ENCODE results near the gene WDR91. TPM values are rescaled to one million over a fixed set of nuclear protein-coding genes. Genes with fewer than 3 reads are reported as not detected.

Gene WDR91
- total and polyA plus RNA-seq, 2 donors (not counting 3 experiments of a cell fraction or from before 2014, with no cell fraction given) = 6.7 to 7.0 TPM

DNA sequence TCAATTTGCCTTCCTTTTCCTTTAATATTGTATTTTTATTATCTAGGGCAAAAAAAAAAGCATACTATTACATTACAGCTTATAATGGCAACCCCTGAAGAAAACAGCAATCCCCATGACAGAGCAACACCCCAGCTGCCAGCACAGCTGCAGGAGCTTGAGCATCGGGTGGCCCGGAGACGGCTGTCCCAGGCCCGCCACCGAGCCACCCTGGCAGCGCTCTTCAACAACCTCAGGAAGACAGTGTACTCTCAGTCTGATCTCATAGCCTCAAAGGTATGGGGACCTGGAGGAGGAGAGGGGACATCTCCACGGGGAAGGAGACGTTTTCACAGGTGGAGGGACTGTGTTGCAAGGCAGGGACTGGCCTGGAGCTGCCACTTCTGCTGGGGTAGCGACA is 29.1 kb upstream of the WDR91 start:
- peaks cover 3 to 12% of the 10 kb centered on the region in 2 experiments for H3K27me3 ChIP-seq (ENCODE audit: control insufficient read depth in 2 of 2, insufficient read depth in 2 of 2, low read length in 2 of 2)
- H3K9me1 ChIP-seq (replicated peaks; ENCODE audit: control insufficient read depth, extremely low read depth, insufficient read depth, low read length) = no peaks in the 10 kb centered on the region
- dilution Hi-C loops (cut with MboI; ENCODE audit: extremely low pct_ligation_motif_present, low sequenced_read_pairs) = no loop called here
- no peaks in the 10 kb centered on the region for H3K4me1 ChIP-seq (ENCODE audit: control insufficient read depth, extremely low read depth, insufficient read depth, low read length)
- no peaks in the 10 kb centered on the region for H3K79me2 ChIP-seq (ENCODE audit: control insufficient read depth, insufficient read depth, low read length)
- no peak overlapping the region for H3K4me3 ChIP-seq (replicated peaks in 1 of 3; ENCODE audit: insufficient read depth in 1 of 3, low read depth in 1 of 3, low read length in 3 of 3)
- BruUV-seq (replicated peaks) = no TSS peak
- DNase-seq (ENCODE audit: low read depth, low spot score) (no peak), FAIRE-seq (no peak)
- H3K27ac ChIP-seq (ENCODE audit: insufficient read depth, low read depth, low read length) = no peak overlapping the region
- H3K9ac ChIP-seq (replicated peaks; ENCODE audit: extremely low read depth, insufficient read depth, low read length) = no peak overlapping the region
- no peak overlapping the region for H3K4me2 ChIP-seq (ENCODE audit: insufficient read depth, low read length)
- H4K20me1 ChIP-seq (replicated peaks; ENCODE audit: control insufficient read depth, extremely low read depth, insufficient read depth, low read length) = no peaks in the 10 kb centered on the region
- ChIA-PET POLR2A (no interaction called here), CTCF (interaction anchor here (1.3 kb wide), 1 partner anchor 34 kb away, joined by 3 read pairs; no protein-coding TSS in a partner anchor)
- intact Hi-C loops (cut with micrococcal nuclease) = no loop called here
- H3K9me3 ChIP-seq (replicated peaks; ENCODE audit: control insufficient read depth, insufficient read depth, low read length) = no peaks in the 10 kb centered on the region
- H2AFZ ChIP-seq (ENCODE audit: low read depth, low read length) = no peak overlapping the region
- TF ChIP-seq POLR2A (IDR thresholded peaks at IDR 0.05; ENCODE audit: low read depth, low read length) (no peak), GATA2 (IDR thresholded peaks at IDR 0.05; ENCODE audit: insufficient read depth, insufficient read length, low read depth, low read length) (no peak), EZH2 (IDR thresholded peaks at IDR 0.05; ENCODE audit: borderline replicate concordance, low read depth, low read length, severe bottlenecking) (no peak)
- TF ChIP-seq, protein P1, sequence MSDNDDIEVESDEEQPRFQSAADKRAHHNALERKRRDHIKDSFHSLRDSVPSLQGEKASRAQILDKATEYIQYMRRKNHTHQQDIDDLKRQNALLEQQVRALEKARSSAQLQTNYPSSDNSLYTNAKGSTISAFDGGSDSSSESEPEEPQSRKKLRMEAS (IDR thresholded peaks at IDR 0.05; ENCODE audit: insufficient read depth, insufficient read length) = no peak
- no peaks in the 10 kb centered on the region for H3K36me3 ChIP-seq (ENCODE audit: control insufficient read depth in 2 of 2, extremely low read depth in 1 of 2, insufficient read depth in 2 of 2, low read length in 2 of 2)

DNA sequence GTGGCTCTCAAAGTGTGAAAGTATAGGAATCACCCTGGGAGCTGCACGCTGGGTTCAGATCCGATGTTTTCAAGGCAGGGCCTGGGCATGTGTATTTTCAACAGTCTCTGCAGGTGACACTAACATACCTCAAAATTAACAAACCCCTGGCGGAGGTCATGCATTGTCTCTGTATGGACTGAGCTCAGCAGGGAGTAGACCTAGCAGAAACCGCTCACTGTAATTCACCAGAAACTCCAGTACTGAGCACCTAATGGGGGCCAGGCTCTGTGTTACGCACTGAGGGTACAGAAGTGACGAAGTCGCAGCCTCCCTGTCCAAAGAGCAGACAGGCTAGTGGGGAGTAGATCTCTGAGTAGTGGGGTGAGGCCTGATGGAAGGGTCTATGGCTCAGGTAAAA is 27.9 kb upstream of the WDR91 start:
- dilution Hi-C loops (cut with MboI; ENCODE audit: extremely low pct_ligation_motif_present, low sequenced_read_pairs) = no loop called here
- POLR2A ChIA-PET = no interaction called here
- H3K9me1 ChIP-seq (replicated peaks; ENCODE audit: control insufficient read depth, extremely low read depth, insufficient read depth, low read length) = no peaks in the 10 kb centered on the region

More for the DNA sequence above, 27.9 kb upstream of the WDR91 start:
- Histone ChIP-seq H3K79me2 (ENCODE audit: control insufficient read depth, insufficient read depth, low read length) (no peaks in the 10 kb centered on the region), H3K9me3 (replicated peaks; ENCODE audit: control insufficient read depth, insufficient read depth, low read length) (no peaks in the 10 kb centered on the region), H3K4me3 (replicated peaks in 1 of 3; ENCODE audit: insufficient read depth in 1 of 3, low read depth in 1 of 3, low read length in 3 of 3) (no peak overlapping the region), H4K20me1 (replicated peaks; ENCODE audit: control insufficient read depth, extremely low read depth, insufficient read depth, low read length) (no peaks in the 10 kb centered on the region), H3K27ac (ENCODE audit: insufficient read depth, low read depth, low read length) (no peak overlapping the region), H3K9ac (replicated peaks; ENCODE audit: extremely low read depth, insufficient read depth, low read length) (no peak overlapping the region), H3K4me2 (ENCODE audit: insufficient read depth, low read length) (no peak overlapping the region), H3K4me1 (ENCODE audit: control insufficient read depth, extremely low read depth, insufficient read depth, low read length) (no peaks in the 10 kb centered on the region), H3K27me3 (ENCODE audit: control insufficient read depth in 2 of 2, insufficient read depth in 2 of 2, low read length in 2 of 2) (peaks cover 2 to 12% of the 10 kb centered on the region in 2 experiments), H3K36me3 (ENCODE audit: control insufficient read depth in 2 of 2, extremely low read depth in 1 of 2, insufficient read depth in 2 of 2, low read length in 2 of 2) (no peaks in the 10 kb centered on the region), H2AFZ (ENCODE audit: low read depth, low read length) (no peak overlapping the region)
- intact Hi-C loops (cut with micrococcal nuclease) = no loop called here
- no peak for FAIRE-seq
- CTCF ChIA-PET = no interaction called here
- BruUV-seq (replicated peaks) = no TSS peak
- no peak for TF ChIP-seq POLR2AphosphoS5 (IDR thresholded peaks at IDR 0.05; ENCODE audit: insufficient read depth, low read depth, low read length)
- TF ChIP-seq, protein P2, sequence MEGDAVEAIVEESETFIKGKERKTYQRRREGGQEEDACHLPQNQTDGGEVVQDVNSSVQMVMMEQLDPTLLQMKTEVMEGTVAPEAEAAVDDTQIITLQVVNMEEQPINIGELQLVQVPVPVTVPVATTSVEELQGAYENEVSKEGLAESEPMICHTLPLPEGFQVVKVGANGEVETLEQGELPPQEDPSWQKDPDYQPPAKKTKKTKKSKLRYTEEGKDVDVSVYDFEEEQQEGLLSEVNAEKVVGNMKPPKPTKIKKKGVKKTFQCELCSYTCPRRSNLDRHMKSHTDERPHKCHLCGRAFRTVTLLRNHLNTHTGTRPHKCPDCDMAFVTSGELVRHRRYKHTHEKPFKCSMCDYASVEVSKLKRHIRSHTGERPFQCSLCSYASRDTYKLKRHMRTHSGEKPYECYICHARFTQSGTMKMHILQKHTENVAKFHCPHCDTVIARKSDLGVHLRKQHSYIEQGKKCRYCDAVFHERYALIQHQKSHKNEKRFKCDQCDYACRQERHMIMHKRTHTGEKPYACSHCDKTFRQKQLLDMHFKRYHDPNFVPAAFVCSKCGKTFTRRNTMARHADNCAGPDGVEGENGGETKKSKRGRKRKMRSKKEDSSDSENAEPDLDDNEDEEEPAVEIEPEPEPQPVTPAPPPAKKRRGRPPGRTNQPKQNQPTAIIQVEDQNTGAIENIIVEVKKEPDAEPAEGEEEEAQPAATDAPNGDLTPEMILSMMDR (IDR thresholded peaks at IDR 0.05; ENCODE audit: extremely low read depth in 1 of 2, insufficient read depth in 1 of 2, low read depth in 1 of 2, low read length in 2 of 2) = no peak
- DNase-seq (ENCODE audit: low read depth, low spot score) = no peak

Data from endothelial cell of umbilical vein (primary cell).